ENCODE data around the gene MIOX.

The MIOX gene

GRCh38 chr22:50485221-50486131 is 1.2 kb upstream of the MIOX start:
- TF ChIP-seq, protein P1, sequence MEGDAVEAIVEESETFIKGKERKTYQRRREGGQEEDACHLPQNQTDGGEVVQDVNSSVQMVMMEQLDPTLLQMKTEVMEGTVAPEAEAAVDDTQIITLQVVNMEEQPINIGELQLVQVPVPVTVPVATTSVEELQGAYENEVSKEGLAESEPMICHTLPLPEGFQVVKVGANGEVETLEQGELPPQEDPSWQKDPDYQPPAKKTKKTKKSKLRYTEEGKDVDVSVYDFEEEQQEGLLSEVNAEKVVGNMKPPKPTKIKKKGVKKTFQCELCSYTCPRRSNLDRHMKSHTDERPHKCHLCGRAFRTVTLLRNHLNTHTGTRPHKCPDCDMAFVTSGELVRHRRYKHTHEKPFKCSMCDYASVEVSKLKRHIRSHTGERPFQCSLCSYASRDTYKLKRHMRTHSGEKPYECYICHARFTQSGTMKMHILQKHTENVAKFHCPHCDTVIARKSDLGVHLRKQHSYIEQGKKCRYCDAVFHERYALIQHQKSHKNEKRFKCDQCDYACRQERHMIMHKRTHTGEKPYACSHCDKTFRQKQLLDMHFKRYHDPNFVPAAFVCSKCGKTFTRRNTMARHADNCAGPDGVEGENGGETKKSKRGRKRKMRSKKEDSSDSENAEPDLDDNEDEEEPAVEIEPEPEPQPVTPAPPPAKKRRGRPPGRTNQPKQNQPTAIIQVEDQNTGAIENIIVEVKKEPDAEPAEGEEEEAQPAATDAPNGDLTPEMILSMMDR (IDR thresholded peaks at IDR 0.05; ENCODE audit: low read length, missing control alignments): no peak
- no peak overlapping the region for H3K4me3 ChIP-seq (replicated peaks; ENCODE audit: low read depth, low read length)
- DNase-seq (ENCODE audit: low read depth): no peak

- H3K4me3 ChIP-seq (replicated peaks; ENCODE audit: low read depth, low read length): no peak overlapping the region
- TF ChIP-seq, protein P1 (IDR thresholded peaks at IDR 0.05; ENCODE audit: low read length, missing control alignments): no peak
Observed at GRCh38 chr22:50487290-50488005, 789 bp downstream of the MIOX start.

DNA sequence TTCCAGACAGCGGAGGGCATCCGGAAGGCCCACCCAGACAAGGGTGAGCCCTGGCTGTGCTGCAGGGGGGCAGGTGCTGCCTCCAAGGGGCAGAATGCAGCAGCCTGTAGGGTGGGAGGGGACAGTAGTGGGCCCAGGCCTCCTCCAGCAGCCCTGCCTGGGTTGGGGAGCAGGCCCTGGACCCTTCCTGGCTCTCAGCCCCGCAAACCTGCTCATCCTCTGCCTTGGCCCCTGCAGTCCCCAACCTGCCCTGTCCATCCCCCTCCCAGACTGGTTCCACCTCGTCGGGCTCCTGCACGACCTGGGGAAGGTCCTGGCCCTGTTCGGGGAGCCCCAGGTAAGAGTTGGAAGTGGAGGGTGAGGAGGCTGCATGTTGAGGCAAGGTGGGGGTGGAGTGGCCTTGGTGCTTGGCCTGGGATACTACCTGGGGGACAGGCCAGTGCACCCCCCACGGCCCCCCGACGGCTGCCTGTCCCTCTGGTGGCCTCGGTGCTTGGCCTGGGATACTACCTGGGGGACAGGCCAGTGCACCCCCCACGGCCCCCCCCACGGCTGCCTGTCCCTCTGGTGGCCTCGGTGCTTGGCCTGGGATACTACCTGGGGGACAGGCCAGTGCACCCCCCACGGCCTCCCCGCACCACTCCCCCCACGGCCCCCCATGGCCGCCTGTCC is 1.5 kb downstream of the MIOX start:
- no peak overlapping the region for H3K4me3 ChIP-seq (replicated peaks; ENCODE audit: low read depth, low read length)
- TF ChIP-seq, protein P1 (IDR thresholded peaks at IDR 0.05; ENCODE audit: low read length, missing control alignments): no peak
- DNase-seq (ENCODE audit: low read depth): no peak

More at GRCh38 chr22:50487290-50488005, 789 bp downstream of the MIOX start:
- DNase-seq (ENCODE audit: low read depth): no peak

- no peak overlapping the region for H3K4me3 ChIP-seq (replicated peaks; ENCODE audit: low read depth, low read length)
- no peak for DNase-seq (ENCODE audit: low read depth)
- TF ChIP-seq, protein P1 (IDR thresholded peaks at IDR 0.05; ENCODE audit: low read length, missing control alignments): no peak
Observed at GRCh38 chr22:50488886-50489285, 2.2 kb downstream of the MIOX start.

GRCh38 chr22:50489363-50490243 is 2.9 kb downstream of the MIOX start:
- DNase-seq (ENCODE audit: low read depth): no peak
- TF ChIP-seq, protein P1 (IDR thresholded peaks at IDR 0.05; ENCODE audit: low read length, missing control alignments): no peak
- H3K4me3 ChIP-seq (replicated peaks; ENCODE audit: low read depth, low read length): no peak overlapping the region
